ENCODE results near the gene SLC17A9. TPM values are rescaled to one million over a fixed set of nuclear protein-coding genes. Genes with fewer than 3 reads are reported as not detected.

Gene SLC17A9
- total RNA-seq, 1 donor from 2014 or later: 19.5 TPM

- TF ChIP-seq CTCF (conservative IDR thresholded peaks at IDR 0.05; ENCODE audit: low read depth, low read length): no peak
- no peak for DNase-seq (ENCODE audit: low read depth)
- peak overlapping the region; percentile 92 for H3K4me3 ChIP-seq (ENCODE audit: low read depth, low read length)
Measured at GRCh38 chr20:62925420-62926228, 26.9 kb upstream of the SLC17A9 start.

- TF ChIP-seq CTCF (conservative IDR thresholded peaks at IDR 0.05; ENCODE audit: low read depth, low read length): peak; percentile 55
- H3K4me3 ChIP-seq (ENCODE audit: low read depth, low read length): peak within 1 kb of the TSS; percentile 92
- DNase-seq (ENCODE audit: low read depth): no peak
Measured at GRCh38 chr20:62926229-62927127, 26.0 kb upstream of the SLC17A9 start, which contains the start of gene DIDO1. DIDO1 (minus strand) TSS chr20:62926505.

- TF ChIP-seq CTCF (conservative IDR thresholded peaks at IDR 0.05; ENCODE audit: low read depth, low read length): no peak
- no peak for DNase-seq (ENCODE audit: low read depth)
- H3K4me3 ChIP-seq (ENCODE audit: low read depth, low read length): peak overlapping the region; percentile 92
Measured at GRCh38 chr20:62927128-62927705, 25.3 kb upstream of the SLC17A9 start.

- TF ChIP-seq CTCF (conservative IDR thresholded peaks at IDR 0.05; ENCODE audit: low read depth, low read length): no peak
- DNase-seq (ENCODE audit: low read depth): no peak
- H3K4me3 ChIP-seq (ENCODE audit: low read depth, low read length): peak overlapping the region; percentile 57
Measured at GRCh38 chr20:62928246-62928939, 24.1 kb upstream of the SLC17A9 start.

- TF ChIP-seq CTCF (conservative IDR thresholded peaks at IDR 0.05; ENCODE audit: low read depth, low read length): no peak
- DNase-seq (ENCODE audit: low read depth): no peak
- H3K4me3 ChIP-seq (ENCODE audit: low read depth, low read length): peak overlapping the region; percentile 57
Measured at GRCh38 chr20:62929051-62929538, 23.4 kb upstream of the SLC17A9 start.

GRCh38 chr20:62931464-62931863, 21.0 kb upstream of the SLC17A9 start:
- H3K4me3 ChIP-seq (ENCODE audit: low read depth, low read length): no peak overlapping the region
- DNase-seq (ENCODE audit: low read depth): no peak
- TF ChIP-seq CTCF (conservative IDR thresholded peaks at IDR 0.05; ENCODE audit: low read depth, low read length): no peak

Measured in epithelial cell of proximal tubule (primary cell).